Right hindlimb (tissue), 1 donor: ENCODE measurements around the gene C1QTNF1.
"Not testable (repeated sequence)": the region's sequence is repeated elsewhere in the genome, so short reads cannot be mapped to it uniquely, and the experiment has no call there.

Source experiments
- DNase-seq: peaks from one replicate; pipeline ENCODE4 v3.0.0-alpha.2; 2018

C1QTNF1 gene

GRCh38 chr17:79026376-79027273 lies 2.7 kb downstream of the C1QTNF1 start:
- DNase-seq: peak; percentile 19

DNA sequence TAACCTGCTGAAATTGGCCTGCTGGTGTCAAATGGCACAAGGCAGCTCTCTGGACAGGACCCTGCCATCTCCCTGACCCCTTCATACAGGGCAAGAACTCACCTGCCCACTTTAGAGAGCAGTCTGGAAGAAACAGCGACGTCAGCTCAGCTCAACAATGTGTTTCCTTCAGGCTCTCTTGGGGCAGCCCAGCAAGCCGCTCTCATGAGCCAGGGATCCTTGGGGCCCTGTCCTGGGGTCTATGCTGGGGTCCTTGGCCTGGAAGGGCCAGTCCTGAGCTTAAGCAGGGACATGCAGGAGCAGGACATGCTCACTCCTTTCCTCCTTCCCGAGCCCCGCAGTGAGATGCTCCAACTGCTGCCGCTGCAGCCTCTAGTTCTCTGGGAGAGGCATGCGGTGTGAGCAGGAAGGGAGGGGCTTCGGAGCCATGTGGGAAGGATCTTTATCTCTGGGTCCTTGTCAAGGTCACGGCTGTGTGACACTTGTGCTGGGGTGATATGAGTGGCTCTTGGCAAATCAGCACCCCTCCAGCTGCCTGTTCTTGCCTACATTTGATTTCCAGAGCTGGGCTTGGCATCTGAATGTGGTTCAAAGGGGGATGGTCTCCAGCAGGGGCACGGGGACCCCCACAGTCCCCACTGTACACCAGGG lies 3.4 kb downstream of the C1QTNF1 start:
- peak; percentile 20 for DNase-seq

- peak; percentile 70 for DNase-seq
These were observed 4.0 kb downstream of the C1QTNF1 start for GRCh38 chr17:79027925-79028491.

GRCh38 chr17:79028496-79029326 lies 4.7 kb downstream of the C1QTNF1 start:
- DNase-seq: no peak

DNA sequence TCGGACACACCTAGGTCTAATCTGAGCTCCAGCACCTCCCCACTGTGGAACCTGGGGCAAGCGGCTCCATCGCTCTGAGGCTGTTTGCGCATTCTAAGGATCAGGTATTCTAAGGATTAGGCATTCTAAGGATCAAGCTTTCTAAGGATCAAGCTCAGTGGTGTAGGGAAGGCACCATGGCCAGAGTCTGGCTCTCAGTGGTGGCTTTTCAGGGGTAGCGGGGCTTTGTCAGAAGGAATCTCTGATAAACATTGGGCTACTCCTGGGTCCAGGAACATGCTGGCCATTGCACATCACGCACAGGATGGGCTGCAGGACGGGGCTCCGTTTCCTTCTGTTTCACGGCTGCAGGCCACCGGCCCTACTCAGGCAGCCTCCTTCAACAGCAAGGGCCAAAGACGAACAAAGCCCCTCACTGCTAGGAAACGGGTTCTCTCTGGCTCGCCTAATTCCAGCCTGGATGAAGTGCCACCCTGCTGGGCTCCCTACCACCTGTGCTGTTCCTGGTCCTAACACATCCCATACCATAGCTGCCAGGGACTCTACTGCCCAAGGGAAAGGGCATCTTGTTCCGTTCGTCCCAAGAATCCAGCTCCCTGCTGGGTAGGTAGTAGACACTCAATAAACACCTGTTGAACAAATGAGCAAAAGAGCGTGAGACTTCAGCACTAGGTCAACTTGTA lies 5.5 kb downstream of the C1QTNF1 start:
- no peak for DNase-seq

DNA sequence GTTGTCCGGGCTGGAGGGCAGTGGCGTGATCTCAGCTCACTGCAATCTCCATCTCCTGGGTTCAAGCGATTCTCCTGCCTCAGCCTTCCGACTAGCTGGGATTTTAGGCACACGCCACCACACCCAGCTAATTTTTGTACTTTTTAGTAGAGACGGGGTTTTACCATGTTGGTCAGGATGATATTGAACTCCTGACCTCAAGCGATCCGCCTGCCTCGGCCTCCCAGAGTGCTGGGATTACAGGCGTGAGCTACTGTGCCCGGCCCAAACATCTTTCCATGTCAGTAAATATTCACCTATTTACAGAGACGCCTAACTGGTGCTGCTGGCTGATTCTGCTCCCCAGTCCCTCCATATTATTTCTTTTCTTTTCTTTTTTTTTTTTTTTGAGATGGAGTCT lies 6.7 kb downstream of the C1QTNF1 start:
- not testable (repeated sequence) for DNase-seq

- DNase-seq: no peak
These were observed 8.3 kb downstream of the C1QTNF1 start for GRCh38 chr17:79031996-79032875.

DNA sequence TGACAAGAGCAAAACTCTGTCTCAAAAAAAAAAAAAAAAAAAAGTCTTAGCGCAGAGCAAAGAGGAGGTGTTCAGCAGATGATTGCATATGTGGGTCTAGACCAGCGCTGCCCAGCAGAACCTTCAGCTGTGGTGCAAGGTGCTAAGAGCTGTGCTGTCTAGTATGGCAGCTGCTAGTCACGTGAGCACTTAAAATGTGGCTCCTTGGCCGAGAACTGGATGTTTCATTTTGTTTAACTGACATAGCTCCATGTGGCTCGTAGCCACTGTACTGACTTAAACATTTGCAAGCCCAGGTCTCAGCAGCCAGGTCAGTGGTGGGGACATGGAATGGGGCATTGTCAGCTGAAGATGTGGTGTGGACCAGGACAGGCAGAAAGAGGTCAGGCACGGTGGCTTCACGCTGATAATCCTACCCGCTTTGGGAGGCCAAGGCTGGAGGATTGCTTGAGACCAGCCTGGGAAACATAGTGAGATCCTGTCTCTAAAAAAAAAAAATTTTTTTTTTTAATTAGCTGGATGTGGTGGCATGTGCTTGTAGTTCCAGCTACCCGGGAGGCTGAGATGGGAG lies 9.2 kb downstream of the C1QTNF1 start:
- DNase-seq: no peak

- DNase-seq: peak; percentile 80
These were observed 10.0 kb downstream of the C1QTNF1 start for GRCh38 chr17:79033741-79034501.

- no peak for DNase-seq
These were observed 11.0 kb downstream of the C1QTNF1 start for GRCh38 chr17:79034931-79035485.

DNA sequence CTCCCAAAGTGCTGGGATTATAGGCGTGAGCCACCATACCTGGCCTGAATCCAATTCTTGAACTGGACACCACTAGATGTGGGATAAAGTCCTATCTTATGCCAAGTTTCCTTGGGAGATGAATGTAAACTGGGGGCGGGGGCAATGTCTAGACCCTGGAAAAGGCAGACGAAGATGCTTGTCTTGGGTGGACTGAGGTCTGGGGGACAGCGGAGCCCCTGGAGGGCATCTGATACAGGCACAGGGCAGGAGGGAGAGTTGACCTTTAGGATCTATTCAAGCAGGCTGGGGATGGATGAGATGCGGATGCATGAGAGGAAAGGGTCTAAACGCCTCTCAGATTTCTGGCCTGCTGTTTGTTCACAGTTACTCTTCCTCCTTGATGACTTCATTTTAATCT lies 11.7 kb downstream of the C1QTNF1 start:
- no peak for DNase-seq

- DNase-seq: no peak
These were observed 12.2 kb downstream of the C1QTNF1 start for GRCh38 chr17:79036181-79036580.

- DNase-seq: no peak
These were observed 12.6 kb downstream of the C1QTNF1 start for GRCh38 chr17:79036596-79036995.

GRCh38 chr17:79038545-79039135 lies 14.7 kb downstream of the C1QTNF1 start:
- DNase-seq: no peak

- DNase-seq: no peak
These were observed 15.2 kb downstream of the C1QTNF1 start for GRCh38 chr17:79039171-79039570.

DNA sequence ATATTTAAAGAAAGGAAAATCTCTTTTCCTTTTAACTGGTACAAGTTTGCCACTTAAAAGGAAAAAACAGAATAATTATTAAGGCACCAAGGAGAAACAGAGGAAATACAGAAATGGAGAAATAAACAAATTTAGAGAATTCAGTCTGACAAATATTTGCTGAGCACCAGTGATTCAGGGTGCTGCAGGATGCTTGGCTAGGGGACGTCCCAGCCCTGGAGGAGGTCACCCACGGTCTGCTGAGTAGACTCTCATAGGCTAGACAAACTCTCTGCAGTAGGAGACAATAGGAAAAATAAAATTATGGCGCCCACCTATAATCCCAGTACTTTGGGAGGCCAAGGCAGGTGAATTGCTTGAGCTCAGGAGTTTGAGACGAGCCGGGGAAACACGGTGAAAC lies 15.9 kb downstream of the C1QTNF1 start:
- no peak for DNase-seq

GRCh38 chr17:79041041-79041570 lies 17.1 kb downstream of the C1QTNF1 start:
- no peak for DNase-seq

- DNase-seq: no peak
These were observed 17.9 kb downstream of the C1QTNF1 start for GRCh38 chr17:79041723-79042420.
